NCI-H524 (cell line): ENCODE data around the gene SUPT3H.

Experiments
- DNase-seq, 2 experiments: peaks; one replicate each; lab custom pipeline; 2025; lab: John Stamatoyannopoulos, UW

SUPT3H gene

GRCh38 chr6:45377554-45378333 is at the start of gene SUPT3H:
Gene SUPT3H, minus strand, starts transcription at chr6:45377934.
- DNase-seq, result peak; percentile 96

DNA sequence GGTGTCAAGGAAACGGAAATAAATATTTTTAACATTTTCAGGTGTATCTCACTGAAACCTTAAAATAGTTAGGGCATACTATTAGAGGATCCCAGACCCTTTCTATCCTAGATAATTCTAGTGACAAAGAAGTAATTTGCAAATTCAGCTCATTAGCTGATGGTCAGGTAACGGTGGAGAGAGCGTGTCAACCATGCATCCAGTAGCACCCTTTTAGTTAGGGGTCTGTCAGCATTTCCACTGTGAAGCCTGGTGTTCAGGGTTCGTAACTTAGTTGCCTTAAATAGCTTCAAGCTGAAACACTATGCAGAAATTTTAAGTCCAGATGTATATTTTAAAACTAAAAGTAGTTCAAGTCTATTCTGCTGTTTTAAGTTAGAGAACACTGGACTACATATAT is 48.5 kb upstream of the SUPT3H start:
- DNase-seq, result no peak

GRCh38 chr6:45424451-45424861 is 46.7 kb upstream of the SUPT3H start:
- DNase-seq, result no peak

DNA sequence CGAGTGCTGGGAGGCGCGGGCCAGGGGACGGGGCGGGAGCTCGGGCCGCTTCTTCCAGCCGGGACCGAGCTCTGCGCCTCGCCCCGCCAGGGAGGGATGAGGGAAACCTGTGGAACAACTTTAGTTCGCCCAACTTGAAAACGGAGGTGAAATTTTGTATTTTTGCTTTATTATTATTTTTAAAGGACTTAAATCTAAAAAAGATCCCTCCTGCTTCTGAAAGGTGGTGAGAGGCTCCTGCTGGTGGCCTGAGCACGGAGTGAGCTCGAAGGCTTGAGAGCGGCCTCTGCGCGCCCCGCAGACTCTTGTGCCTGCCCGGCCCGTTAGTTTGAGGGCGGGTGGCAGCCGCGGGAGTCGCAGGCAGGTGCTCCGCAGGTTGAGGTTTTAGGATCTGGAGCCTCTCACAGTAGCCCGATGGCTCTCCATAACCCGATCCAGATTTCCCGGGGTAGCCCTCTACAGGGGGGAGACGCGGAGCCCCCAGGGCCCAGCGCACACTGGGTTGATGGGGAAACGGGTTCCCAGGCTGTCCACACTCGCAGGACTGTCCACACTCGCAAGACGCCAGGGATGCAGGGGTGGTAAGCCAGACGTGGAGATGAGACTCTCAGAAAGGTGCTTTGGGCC is 46.2 kb upstream of the SUPT3H start:
- peak in 1 of 2 experiments; percentile 13 for DNase-seq

DNA sequence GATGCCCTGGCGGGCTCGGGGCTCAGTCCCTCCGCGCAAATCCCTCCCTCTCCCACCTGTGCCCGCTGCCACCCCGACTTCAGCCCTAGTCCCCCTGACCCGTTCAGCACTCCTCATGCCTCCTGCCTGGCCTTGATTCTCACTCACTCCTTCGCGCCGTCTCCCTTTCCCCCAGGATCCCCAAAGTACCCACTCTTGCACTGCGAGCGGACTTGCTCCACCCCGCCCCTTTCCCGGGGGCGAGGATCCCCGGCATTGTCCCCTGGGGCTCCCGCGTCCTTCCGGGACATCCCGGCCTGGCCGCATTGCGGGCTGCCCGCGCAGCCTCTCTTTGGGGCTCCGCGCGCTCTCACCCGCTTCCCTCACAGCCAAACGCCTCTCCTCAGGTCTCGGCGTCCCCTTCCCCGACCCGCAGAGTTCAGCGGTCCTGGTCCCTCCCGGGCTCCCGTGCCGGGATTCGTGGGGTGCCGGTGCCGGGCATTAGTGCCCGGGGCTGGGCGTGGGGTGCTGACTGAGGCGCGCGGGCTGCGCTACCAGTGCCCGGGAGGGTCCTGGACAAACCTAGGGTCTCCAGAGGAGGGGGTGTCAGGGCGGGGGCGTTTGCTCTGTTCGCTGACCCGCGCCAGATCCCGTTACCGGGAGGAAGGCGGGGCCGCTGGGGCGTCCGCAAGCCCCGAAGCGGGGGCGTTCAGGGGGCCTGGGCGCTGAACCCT is 45.5 kb upstream of the SUPT3H start:
- no peak for DNase-seq

DNA sequence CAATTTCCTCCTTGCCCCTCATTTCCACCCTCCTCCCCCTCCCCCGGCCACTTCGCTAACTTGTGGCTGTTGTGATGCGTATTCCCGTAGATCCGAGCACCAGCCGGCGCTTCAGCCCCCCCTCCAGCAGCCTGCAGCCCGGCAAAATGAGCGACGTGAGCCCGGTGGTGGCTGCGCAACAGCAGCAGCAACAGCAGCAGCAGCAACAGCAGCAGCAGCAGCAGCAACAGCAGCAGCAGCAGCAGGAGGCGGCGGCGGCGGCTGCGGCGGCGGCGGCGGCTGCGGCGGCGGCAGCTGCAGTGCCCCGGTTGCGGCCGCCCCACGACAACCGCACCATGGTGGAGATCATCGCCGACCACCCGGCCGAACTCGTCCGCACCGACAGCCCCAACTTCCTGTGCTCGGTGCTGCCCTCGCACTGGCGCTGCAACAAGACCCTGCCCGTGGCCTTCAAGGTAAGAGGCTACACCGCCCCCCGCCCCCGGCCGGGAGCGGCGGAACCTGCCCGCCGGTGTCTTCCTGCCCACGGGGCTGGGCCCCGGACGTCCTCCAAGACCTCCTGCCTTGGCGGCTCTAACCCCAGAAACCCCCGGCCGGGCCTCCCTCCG is 44.9 kb upstream of the SUPT3H start:
- DNase-seq, result peak in 1 of 2 experiments; percentile 30

DNA sequence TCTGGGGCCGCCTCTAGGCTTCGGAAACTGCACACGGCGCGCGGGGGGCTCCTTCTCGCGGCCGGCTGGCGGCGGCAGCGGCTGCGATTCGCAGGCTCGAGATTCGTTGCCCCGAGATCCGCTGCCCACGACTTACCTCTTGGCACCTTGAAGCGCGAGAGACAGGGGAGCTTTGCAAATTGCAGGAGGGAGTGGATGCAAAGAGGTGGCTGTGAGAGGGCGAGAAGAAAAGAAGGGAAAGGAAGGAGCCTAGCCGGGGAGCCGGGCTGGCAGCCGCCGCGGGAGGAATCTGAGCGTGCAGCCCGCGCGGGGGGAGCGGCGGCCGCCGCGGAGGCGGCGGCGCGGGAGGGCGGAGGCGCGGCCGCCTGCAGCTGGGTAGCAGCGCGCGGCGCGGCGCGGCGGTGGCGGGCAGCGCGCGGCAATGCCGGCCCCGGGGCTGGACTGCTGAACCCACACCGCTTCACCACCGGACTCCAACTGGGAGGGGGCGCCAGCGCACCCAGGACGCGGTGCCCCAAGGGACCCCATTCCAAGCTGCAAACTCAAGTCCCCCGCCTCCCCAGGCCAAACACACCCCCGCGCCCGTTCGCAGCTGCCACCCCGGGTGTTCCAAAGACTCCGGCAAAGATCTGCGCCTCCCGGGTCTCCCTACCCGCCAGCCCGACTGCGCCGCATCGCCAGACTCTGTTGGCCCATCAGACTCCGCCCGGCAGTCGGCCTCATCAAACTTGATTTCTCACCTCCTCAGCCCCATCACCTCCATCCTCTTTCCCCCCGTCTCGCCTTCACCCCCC is 44.2 kb upstream of the SUPT3H start:
- DNase-seq, result peak; percentile 49 to 66

- DNase-seq, result peak in 1 of 2 experiments; percentile 58
Measured at GRCh38 chr6:45420909-45421708, 43.4 kb upstream of the SUPT3H start.

GRCh38 chr6:45420083-45420908 is 42.6 kb upstream of the SUPT3H start:
- peak in 1 of 2 experiments; percentile 29 for DNase-seq

DNA sequence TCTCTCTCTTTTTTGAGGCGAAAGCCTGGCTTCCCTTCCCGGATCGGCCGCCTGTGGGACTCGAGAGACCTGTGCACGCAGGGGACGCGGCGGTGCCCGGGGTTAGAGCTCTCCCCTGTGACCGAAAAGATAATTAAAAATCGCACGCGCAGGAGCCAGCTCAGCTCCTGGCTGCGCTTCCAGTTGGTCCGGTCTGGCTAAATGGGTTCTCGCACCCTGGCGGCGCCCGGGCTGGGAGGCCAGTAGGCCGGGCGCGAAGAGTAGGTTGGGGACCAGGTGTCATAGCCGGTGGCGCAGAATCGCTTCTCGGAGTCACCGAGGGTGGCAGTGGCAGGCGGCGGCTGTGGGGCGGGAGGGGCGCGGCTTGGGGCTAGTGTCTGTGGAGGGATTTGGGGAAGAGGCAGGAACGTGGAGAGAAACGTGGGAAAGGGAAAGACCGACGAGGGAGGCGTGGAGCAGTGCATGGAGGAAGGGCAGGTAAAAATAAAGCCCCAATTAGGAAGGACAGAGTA is 41.9 kb upstream of the SUPT3H start:
- peak; percentile 73 to 87 for DNase-seq

GRCh38 chr6:45417436-45417835 is 39.7 kb upstream of the SUPT3H start:
- DNase-seq, result no peak

GRCh38 chr6:45416700-45417099 is 39.0 kb upstream of the SUPT3H start:
- DNase-seq, result no peak

DNA sequence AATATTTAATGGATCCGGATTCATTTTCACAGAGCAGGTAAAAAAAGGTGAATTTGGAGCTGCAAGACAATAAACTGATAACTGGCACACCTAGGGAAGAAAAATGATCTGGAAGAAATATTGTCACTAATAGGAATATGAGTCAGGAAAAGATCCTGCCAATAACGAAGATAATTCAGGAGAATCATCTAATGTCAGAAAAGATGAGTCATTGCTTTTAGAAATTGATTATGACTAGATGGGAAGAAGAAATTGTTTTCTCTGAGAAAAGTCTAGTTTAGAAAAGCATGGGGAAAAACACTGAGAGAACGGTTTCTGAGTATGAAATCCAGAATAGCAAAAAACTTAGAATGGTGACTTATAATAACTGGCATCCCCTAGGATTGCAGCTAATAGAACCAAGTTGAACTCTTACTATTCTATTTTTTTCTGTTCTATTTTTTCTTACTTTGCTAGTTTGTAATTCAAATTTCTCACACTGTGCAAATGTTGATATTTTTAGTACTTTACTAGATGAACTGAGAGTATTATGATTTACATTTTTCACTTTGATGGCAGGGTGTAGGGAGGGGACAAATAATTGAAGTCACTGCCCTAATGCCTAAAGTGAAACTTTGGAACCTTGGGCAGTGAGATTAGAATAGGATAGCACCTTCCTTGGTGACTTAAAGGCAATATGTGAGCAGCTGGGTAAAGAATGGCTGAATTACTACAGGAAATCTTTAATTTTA is 38.2 kb upstream of the SUPT3H start:
- DNase-seq, result no peak

- DNase-seq, result no peak
Measured at GRCh38 chr6:45415315-45415714, 37.6 kb upstream of the SUPT3H start.

DNA sequence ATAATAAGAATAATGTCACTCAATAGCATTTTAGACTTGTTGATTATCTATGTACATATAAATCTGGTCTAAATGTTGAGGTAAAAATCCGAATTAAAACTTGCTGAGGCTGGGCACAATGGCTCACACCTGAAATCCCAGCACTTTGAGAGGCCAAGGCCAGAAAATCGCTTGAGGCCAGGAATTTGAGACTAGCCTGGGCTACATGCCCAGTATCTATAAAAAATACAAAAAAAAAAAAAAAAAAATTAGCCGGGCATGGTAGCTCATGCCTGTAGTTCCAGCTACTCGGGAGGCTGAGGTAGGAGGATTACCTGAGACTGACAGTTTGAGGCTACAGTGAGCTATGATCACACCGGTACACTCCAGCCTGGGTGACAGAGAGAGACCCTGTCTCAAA is 34.2 kb upstream of the SUPT3H start:
- DNase-seq, result no peak

- DNase-seq, result no peak
Measured at GRCh38 chr6:45400021-45400420, 22.3 kb upstream of the SUPT3H start.

GRCh38 chr6:45398075-45398813 is 20.5 kb upstream of the SUPT3H start:
- DNase-seq, result no peak

DNA sequence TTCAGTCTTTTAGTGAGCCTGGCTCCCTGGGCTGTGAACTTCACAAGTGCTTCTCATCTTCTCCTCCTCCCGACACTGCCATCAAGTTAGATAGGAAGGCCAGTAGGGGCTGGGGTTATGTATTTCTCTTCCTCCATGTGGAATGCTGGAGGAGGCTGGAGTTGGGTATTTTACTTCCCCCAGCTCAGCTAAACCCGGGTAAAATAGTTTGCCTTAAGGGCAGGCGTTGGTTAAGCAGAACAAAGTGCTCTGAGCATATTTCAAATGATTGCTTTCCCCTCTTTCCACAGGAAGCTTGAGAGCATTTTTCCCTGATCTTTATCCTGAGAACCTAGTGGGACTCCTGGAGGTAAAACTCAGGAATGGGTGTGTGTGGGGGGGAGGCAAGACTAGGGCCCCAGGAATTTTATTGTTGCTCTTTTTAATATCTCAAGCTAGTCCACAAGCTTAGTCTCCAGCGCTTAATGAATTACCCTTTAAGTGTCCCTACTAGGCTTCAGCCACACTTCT is 16.9 kb upstream of the SUPT3H start:
- DNase-seq, result no peak
